K562 (cell line): ENCODE measurements around the gene CFAP251. TPM values are rescaled to one million over a fixed set of nuclear protein-coding genes. Genes with fewer than 3 reads are reported as not detected.
A peak's percentile ranks its signal among the peaks of the same experiment; 100 is the strongest.

Experiments
- ATAC-seq: fragments of 200-7000 bp; cut with Tn5 transposase; 3 replicates; pipeline ENCODE4 v1.9.1; 2020; ENCODE audit warnings: moderate library complexity
- BruUV-seq: library from RNA; stranded (reverse); fragments of 400-500 nt; replicated peaks from 2 replicates; lab custom pipeline; 2021; lab: Mats Ljungman, UMichigan
- CTCF ChIA-PET: fragments of 300-600 bp; formaldehyde crosslinking; extraction: SDS; loops from one replicate; lab custom pipeline; 2021; ENCODE audit warnings: low intra/inter-chr PET ratio; lab: Yijun Ruan, JAX
- POLR2A ChIA-PET: fragments of 300-600, 350-650 bp; sonication (Branson Sonifier 250); formaldehyde crosslinking; extraction: SDS; loops from one replicate; lab custom pipeline; 2021; ENCODE audit warnings: antibody characterized with exemption, inconsistent platforms; lab: Yijun Ruan, JAX
- DNase-seq, 4 experiments: peaks; one replicate each; pipeline versions ENCODE4 v3.0.0 to v3.0.0-alpha.2; 2011 to 2018; ENCODE audit warnings: low spot score in 3 of 4, mixed read lengths in 3 of 4; ENCODE audit errors: extremely low read depth in 1 of 4
- FAIRE-seq: peaks from 2 replicates; lab custom pipeline; 2011; peaks lifted over from hg19 to GRCh38; lab: Jason Lieb, UNC
- H2AFZ ChIP-seq: 2 replicates; pipeline ENCODE4 v1.6.0; 2011; ENCODE audit warnings: low read depth, low read length, control low read depth, inconsistent platforms
- H3K27ac ChIP-seq: fragments of 200-600 bp; 3 replicates; pipeline ENCODE4 v1.8.0; 2011; ENCODE audit warnings: low read depth, mild to moderate bottlenecking, control low read depth, inconsistent platforms, low read length, moderate library complexity, mixed read lengths; ENCODE audit errors: extremely low read depth
- H3K27me3 ChIP-seq, 2 experiments: fragments of 300-600 bp in 1 of 2; 2 replicates in 1 of 2; 3 replicates in 1 of 2; pipeline versions ENCODE4 v1.6.0 to v1.8.0; 2011; ENCODE audit warnings: inconsistent platforms in 2 of 2, low read length in 2 of 2, mild to moderate bottlenecking in 1 of 2, mixed read lengths in 1 of 2, moderate library complexity in 1 of 2; ENCODE audit not compliant: control insufficient read depth in 2 of 2, insufficient read depth in 2 of 2
- H3K36me3 ChIP-seq: fragments of 300-600 bp; 3 replicates; pipeline ENCODE4 v1.8.0; 2011; ENCODE audit warnings: mild to moderate bottlenecking, low read length, inconsistent platforms; ENCODE audit not compliant: control insufficient read depth, insufficient read depth
- H3K4me1 ChIP-seq, 2 experiments: fragments of 200-600 bp in 1 of 2; replicated peaks in 1 of 2; 2 replicates in 1 of 2; 3 replicates in 1 of 2; pipeline versions ENCODE4 v1.5.1 to v1.8.0; 2011; ENCODE audit warnings: inconsistent platforms in 2 of 2, low read length in 2 of 2, mild to moderate bottlenecking in 1 of 2, mixed read lengths in 1 of 2, moderate library complexity in 1 of 2; ENCODE audit not compliant: control insufficient read depth in 2 of 2, insufficient read depth in 2 of 2
- H3K4me2 ChIP-seq: 2 replicates; pipeline ENCODE4 v1.6.1; 2011; ENCODE audit warnings: low read length, control low read depth, inconsistent platforms, mixed read lengths; ENCODE audit not compliant: insufficient read depth
- H3K4me3 ChIP-seq: fragments of 200-600 bp; sonication (generic), shearing (Covaris generic); 2 replicates; pipeline ENCODE4 v1.5.1; 2016; ENCODE audit warnings: control low read depth, inconsistent platforms
- H3K79me2 ChIP-seq: fragments of 200-600 bp; 3 replicates; pipeline ENCODE4 v1.8.0; 2011; ENCODE audit warnings: low read length, inconsistent platforms; ENCODE audit not compliant: control insufficient read depth, insufficient read depth
- H3K9ac ChIP-seq, 2 experiments: 2 replicates each; pipeline versions ENCODE4 v1.6.0 to v1.6.1; 2011; ENCODE audit warnings: low read depth in 2 of 2, low read length in 2 of 2, control low read depth in 1 of 2, inconsistent platforms in 1 of 2, mild to moderate bottlenecking in 1 of 2, mixed read lengths in 1 of 2; ENCODE audit not compliant: insufficient read depth in 1 of 2
- H3K9me1 ChIP-seq: one replicate; pipeline ENCODE4 v1.6.0; 2011; ENCODE audit warnings: inconsistent platforms, mild to moderate bottlenecking, low read length, moderate library complexity; ENCODE audit not compliant: control insufficient read depth, insufficient read depth
- H3K9me3 ChIP-seq: replicated peaks from 2 replicates; pipeline ENCODE4 v1.5.1; 2011; ENCODE audit warnings: low read depth, low read length, inconsistent platforms; ENCODE audit not compliant: control insufficient read depth, insufficient read depth
- H4K20me1 ChIP-seq: replicated peaks from 2 replicates; pipeline ENCODE4 v1.6.1; 2011; ENCODE audit warnings: low read length, inconsistent platforms, mixed read lengths; ENCODE audit not compliant: control insufficient read depth, insufficient read depth
- CBFA2T2 ChIP-seq: fragments of 450-650 bp; conservative IDR thresholded peaks from 2 replicates; pipeline ENCODE4 v1.6.1; 2017; ENCODE audit warnings: mild to moderate bottlenecking
- CBX2 ChIP-seq: fragments of 200-600 bp; sonication (generic); IDR thresholded peaks from one replicate; pipeline ENCODE4 v1.6.1; 2012; ENCODE audit warnings: mild to moderate bottlenecking, low read length, inconsistent platforms; ENCODE audit not compliant: insufficient read depth, poor library complexity, severe bottlenecking
- GTF2A2 ChIP-seq: IDR thresholded peaks from 2 replicates; pipeline ENCODE4 v1.6.1; 2016; ENCODE audit warnings: mild to moderate bottlenecking, missing genetic modification characterization, missing compliant biosample characterization
- GTF2F1 ChIP-seq: IDR thresholded peaks from 2 replicates; pipeline ENCODE4 v1.6.1; 2011; ENCODE audit warnings: low read depth, low read length, improper control_type of control experiment
- IRF2 ChIP-seq: sonication (generic); formaldehyde crosslinking; IDR thresholded peaks from 2 replicates; pipeline ENCODE4 v1.8.1; 2022; ENCODE audit warnings: mild to moderate bottlenecking, missing genetic modification reagents
- MEIS2 ChIP-seq: fragments of 450-650 bp; IDR thresholded peaks from 2 replicates; pipeline ENCODE4 v1.6.1; 2014; ENCODE audit warnings: mild to moderate bottlenecking; ENCODE audit not compliant: partially characterized antibody
- POLR2G ChIP-seq: fragments of 200-400 bp; formaldehyde crosslinking; IDR thresholded peaks from 2 replicates; pipeline ENCODE4 v1.6.1; 2017; ENCODE audit warnings: low read depth, mild to moderate bottlenecking, antibody characterized with exemption, low read length, moderate library complexity
- RBM22 ChIP-seq: fragments of 200-400 bp; formaldehyde crosslinking; IDR thresholded peaks from 2 replicates; pipeline ENCODE4 v1.6.1; 2018; ENCODE audit warnings: low read length, low read depth; ENCODE audit not compliant: poor library complexity, severe bottlenecking
- SAFB ChIP-seq: fragments of 200-400 bp; formaldehyde crosslinking; IDR thresholded peaks from 2 replicates; pipeline ENCODE4 v1.6.1; 2017; ENCODE audit warnings: low read depth, low read length, borderline replicate concordance
- SP2 ChIP-seq: IDR thresholded peaks from 2 replicates; pipeline ENCODE4 v1.6.1; 2011; ENCODE audit warnings: mild to moderate bottlenecking, low read depth, low read length, moderate library complexity; ENCODE audit not compliant: poor library complexity, severe bottlenecking; ENCODE audit errors: extremely low read depth
- U2AF2 ChIP-seq: fragments of 200-400 bp; formaldehyde crosslinking; optimal IDR thresholded peaks from 2 replicates; pipeline ENCODE3; 2017; ENCODE audit warnings: low read depth, mild to moderate bottlenecking, low read length
- WGBS: fragments of 100-300 bp; shearing (Covaris generic); methylation state at CpG from one replicate; pipeline ENCODE4 v1.1.6; 2016; ENCODE audit warnings: low coverage, mixed read lengths; ENCODE audit not compliant: insufficient coverage; ENCODE audit errors: missing lambda C conversion rate; 5-methylcytosine and 5-hydroxymethylcytosine counted together
- in situ Hi-C: fragments of 300-500 bp; cut with MboI; formaldehyde crosslinking; loops from 4 replicates; pipeline ENCODE4 v1.15.0; 2018; ENCODE audit warnings: inconsistent platforms, mixed read lengths
- intact Hi-C: fragments of 100-400 bp; cut with micrococcal nuclease; formaldehyde crosslinking; loops from 2 replicates; pipeline ENCODE4 v1.14.2; 2022
- polyA plus RNA-seq, 8 experiments: library from polyadenylated mRNA; depleted of rRNA in 4 of 8; stranded (reverse) in 5 of 8; unstranded in 3 of 8; fragments of >200 nt; fragmentation: Nextera tagmentation in 2 of 8; fragmentation: Illumina TruSeq in 1 of 8; extraction: Ambion mirVana in 2 of 8; extraction: Trizol in 1 of 8; gene quantifications; 2 replicates each; pipeline versions ENCODE4 v1.2.1 to v1.2.3, GENCODE V29; 2011 to 2014; ENCODE audit warnings: inconsistent platforms in 1 of 8, missing spikeins in 1 of 8
- total RNA-seq, 7 experiments: library from RNA; depleted of rRNA in 6 of 7; stranded (reverse); fragments of >200 nt in 6 of 7; fragmentation: Illumina TruSeq in 2 of 7; extraction: Trizol in 2 of 7; gene quantifications; 2 replicates each; pipeline versions ENCODE4 v1.2.1 to v1.2.3, GENCODE V29; 2011 to 2021; ENCODE audit warnings: low replicate concordance in 1 of 7
- TF ChIP-seq, protein P1 (sequence below): fragments of 250-450 bp; sonication (Bioruptor Pico); IDR thresholded peaks from 2 replicates; pipeline ENCODE4 v1.8.0; 2021; ENCODE audit warnings: moderate library complexity, mild to moderate bottlenecking, inconsistent platforms
- TF ChIP-seq, protein P2 (sequence below): fragments of 450-650 bp; IDR thresholded peaks from 2 replicates; pipeline ENCODE4 v1.7.1; 2018; ENCODE audit warnings: mild to moderate bottlenecking, low read depth; ENCODE audit not compliant: partially characterized antibody

The CFAP251 gene
- total and polyA plus RNA-seq, 9 of the 15 experiments (the other 6 are each of a cell fraction or from before 2014, with no cell fraction given) = 16.6 to 31.0 (median 19.1) TPM

DNA sequence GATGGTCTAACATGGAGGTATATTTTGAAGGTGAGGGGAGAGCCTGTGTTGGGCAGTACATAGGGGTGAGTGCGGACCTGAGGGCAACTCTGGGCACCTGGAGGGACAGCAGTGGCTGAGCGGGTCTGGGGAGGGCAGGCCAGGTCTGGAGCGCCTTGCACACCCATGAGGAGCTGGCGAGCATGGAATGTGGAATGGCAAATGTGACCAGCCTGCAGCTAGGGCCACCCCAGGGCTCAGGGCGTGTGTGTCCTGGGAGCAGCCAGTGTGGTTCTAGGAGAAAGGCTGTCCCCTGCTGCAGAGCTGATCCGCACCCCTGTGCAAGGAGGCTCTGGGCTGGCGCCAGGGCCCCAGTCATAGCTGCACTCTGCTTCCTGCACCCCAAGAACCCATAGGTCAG, 127.8 kb downstream of the CFAP251 start:
- intact Hi-C loops = no loop called here

DNA sequence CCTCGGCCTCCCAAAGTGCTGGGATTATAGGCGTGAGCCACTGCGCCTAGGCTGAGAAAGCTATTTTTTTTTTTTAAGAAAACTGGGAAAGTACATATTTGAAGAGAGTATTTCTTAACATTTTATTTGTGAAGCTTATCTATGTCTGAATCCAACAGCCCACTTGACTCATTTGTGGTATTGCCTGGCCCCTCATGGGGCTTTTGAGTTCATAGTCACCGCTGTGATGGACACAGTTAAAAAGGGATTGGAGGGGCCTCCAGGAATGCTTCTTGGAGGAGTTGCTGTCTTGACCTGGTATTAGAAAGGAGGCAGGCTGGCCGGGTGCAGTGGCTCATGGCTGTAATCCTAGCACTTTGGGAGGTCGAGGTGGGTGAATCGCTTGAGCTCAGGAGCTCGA, 129.8 kb downstream of the CFAP251 start:
- no peak overlapping the region for H3K27ac ChIP-seq
- H3K4me3 ChIP-seq = no peak overlapping the region
- H3K4me2 ChIP-seq = no peak overlapping the region
- no peak for ATAC-seq
- BruUV-seq = no TSS peak
- in situ Hi-C loops (no loop called here), intact Hi-C loops (no loop called here)
- H3K79me2 ChIP-seq = no peaks in the 10 kb centered on the region
- FAIRE-seq = no peak
- no peaks in the 10 kb centered on the region for H3K9me3 ChIP-seq
- H3K36me3 ChIP-seq = peaks cover 34% of the 10 kb centered on the region; the same call in 2 of the 3 replicates
- 94% methylated on average over 8 of the region's 8 CpGs for WGBS
- H3K9ac ChIP-seq = no peak overlapping the region
- H3K27me3 ChIP-seq = no peaks in the 10 kb centered on the region
- no peak overlapping the region for H2AFZ ChIP-seq
- no peak for DNase-seq
- H3K4me1 ChIP-seq = peaks cover 0 to 6% of the 10 kb centered on the region in 2 experiments; a peak in 3 of 5 replicates
- H4K20me1 ChIP-seq = no peaks in the 10 kb centered on the region
- ChIA-PET POLR2A (interaction anchor here (0.5 to 0.7 kb wide), 3 partner anchors 17 to 35 kb away, joined by 3 read pairs; no protein-coding TSS in a partner anchor), CTCF (interaction anchor here (0.6 kb wide), 1 partner anchor 127 kb away, joined by 3 read pairs; no protein-coding TSS in a partner anchor)
- no peaks in the 10 kb centered on the region for H3K9me1 ChIP-seq
- TF ChIP-seq GTF2A2 (tag) (no peak), CBFA2T2 (no peak), IRF2 (CRISPR knock-in tag) (no peak), CBX2 (no peak), SP2 (no peak), MEIS2 (no peak), SAFB (no peak), U2AF2 (no peak)
- TF ChIP-seq, protein P1, sequence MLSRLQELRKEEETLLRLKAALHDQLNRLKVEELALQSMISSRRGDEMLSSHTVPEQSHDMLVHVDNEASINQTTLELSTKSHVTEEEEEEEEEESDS (CRISPR knock-in tag) = no peak
- TF ChIP-seq, protein P2, sequence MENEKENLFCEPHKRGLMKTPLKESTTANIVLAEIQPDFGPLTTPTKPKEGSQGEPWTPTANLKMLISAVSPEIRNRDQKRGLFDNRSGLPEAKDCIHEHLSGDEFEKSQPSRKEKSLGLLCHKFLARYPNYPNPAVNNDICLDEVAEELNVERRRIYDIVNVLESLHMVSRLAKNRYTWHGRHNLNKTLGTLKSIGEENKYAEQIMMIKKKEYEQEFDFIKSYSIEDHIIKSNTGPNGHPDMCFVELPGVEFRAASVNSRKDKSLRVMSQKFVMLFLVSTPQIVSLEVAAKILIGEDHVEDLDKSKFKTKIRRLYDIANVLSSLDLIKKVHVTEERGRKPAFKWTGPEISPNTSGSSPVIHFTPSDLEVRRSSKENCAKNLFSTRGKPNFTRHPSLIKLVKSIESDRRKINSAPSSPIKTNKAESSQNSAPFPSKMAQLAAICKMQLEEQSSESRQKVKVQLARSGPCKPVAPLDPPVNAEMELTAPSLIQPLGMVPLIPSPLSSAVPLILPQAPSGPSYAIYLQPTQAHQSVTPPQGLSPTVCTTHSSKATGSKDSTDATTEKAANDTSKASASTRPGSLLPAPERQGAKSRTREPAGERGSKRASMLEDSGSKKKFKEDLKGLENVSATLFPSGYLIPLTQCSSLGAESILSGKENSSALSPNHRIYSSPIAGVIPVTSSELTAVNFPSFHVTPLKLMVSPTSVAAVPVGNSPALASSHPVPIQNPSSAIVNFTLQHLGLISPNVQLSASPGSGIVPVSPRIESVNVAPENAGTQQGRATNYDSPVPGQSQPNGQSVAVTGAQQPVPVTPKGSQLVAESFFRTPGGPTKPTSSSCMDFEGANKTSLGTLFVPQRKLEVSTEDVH = no peak

More for the DNA sequence above, 127.8 kb downstream of the CFAP251 start:
- TF ChIP-seq GTF2F1 (no peak), RBM22 (peak; percentile 39), POLR2G (peak; percentile 39; the same call in 1 of the 2 replicates)
- DNase-seq (no peak), ATAC-seq (no peak), FAIRE-seq (no peak)
- WGBS = 94% methylated on average over 7 of the region's 7 CpGs
- Histone ChIP-seq H3K4me1 (peaks cover 0 to 5% of the 10 kb centered on the region in 2 experiments; a peak in 3 of 5 replicates), H3K4me2 (no peak overlapping the region), H3K9ac (peak overlapping the region in 1 of 2 experiments; percentile 31; a peak in 1 of 4 replicates), H3K4me3 (no peak overlapping the region), H3K79me2 (no peaks in the 10 kb centered on the region), H2AFZ (no peak overlapping the region), H3K27me3 (no peaks in the 10 kb centered on the region), H3K9me1 (no peaks in the 10 kb centered on the region), H3K9me3 (no peaks in the 10 kb centered on the region), H4K20me1 (no peaks in the 10 kb centered on the region), H3K27ac (no peak overlapping the region), H3K36me3 (peaks cover 42% of the 10 kb centered on the region; the same call in 2 of the 3 replicates)
- ChIA-PET POLR2A (interaction anchor here (0.6 to 0.7 kb wide), 2 partner anchors 17 to 20 kb away, joined by 5 read pairs; no protein-coding TSS in a partner anchor), CTCF (no interaction called here)
- in situ Hi-C loops = no loop called here
- no TSS peak for BruUV-seq
